ACHN (cell line): ENCODE results near the gene DDX39A.

Experiments
- DNase-seq: peaks from one replicate; pipeline ENCODE4 v3.0.0-alpha.2; 2015
- in situ Hi-C: cut with HindIII; loops from 2 replicates; pipeline ENCODE4 v1.10.0; 2017; ENCODE audit warnings: low sequenced_read_pairs, low pct_ligation_motif_present, low pct_unique_long_range_greater_than_20kb

The DDX39A gene

GRCh38 chr19:14437578-14438140 is 18.5 kb upstream of the DDX39A start:
- in situ Hi-C loops: no loop called here
- DNase-seq: no peak

- in situ Hi-C loops: no loop called here
- DNase-seq: no peak
These were observed 16.3 kb upstream of the DDX39A start for GRCh38 chr19:14435320-14436050.

- in situ Hi-C loops: no loop called here
- DNase-seq: peak; percentile 84
These were observed 15.6 kb upstream of the DDX39A start for GRCh38 chr19:14434543-14435319.

- no peak for DNase-seq
- in situ Hi-C loops: no loop called here
These were observed 14.7 kb upstream of the DDX39A start for GRCh38 chr19:14433554-14434501.

GRCh38 chr19:14432791-14433553 is 13.8 kb upstream of the DDX39A start, which contains the start of gene PKN1:
Gene PKN1, plus strand, starts transcription at chr19:14433306. Its CDS starts 216 bp downstream, at chr19:14433522.
- in situ Hi-C loops: no loop called here
- DNase-seq: peak; percentile 48

- no peak for DNase-seq
- in situ Hi-C loops: no loop called here
These were observed 11.6 kb upstream of the DDX39A start for GRCh38 chr19:14430712-14431111.

GRCh38 chr19:14428882-14429416 is 9.8 kb upstream of the DDX39A start:
- in situ Hi-C loops: no loop called here
- no peak for DNase-seq

GRCh38 chr19:14427461-14427860 is 8.3 kb upstream of the DDX39A start:
- in situ Hi-C loops: no loop called here
- no peak for DNase-seq

- DNase-seq: no peak
- in situ Hi-C loops: no loop called here
These were observed 6.6 kb upstream of the DDX39A start for GRCh38 chr19:14425696-14426138.

- peak; percentile 63 for DNase-seq
- in situ Hi-C loops: no loop called here
These were observed 360 bp downstream of the DDX39A start for GRCh38 chr19:14418856-14419105.

- DNase-seq: no peak
- in situ Hi-C loops: no loop called here
These were observed 2.3 kb downstream of the DDX39A start for GRCh38 chr19:14416817-14417231.

GRCh38 chr19:14414926-14415690 is 4.0 kb downstream of the DDX39A start:
- in situ Hi-C loops: no loop called here

GRCh38 chr19:14413693-14414181 is 5.4 kb downstream of the DDX39A start:
- DNase-seq: no peak
- in situ Hi-C loops: no loop called here

More at GRCh38 chr19:14414926-14415690, 4.0 kb downstream of the DDX39A start:
- DNase-seq: no peak

GRCh38 chr19:14412996-14413692 is 6.0 kb downstream of the DDX39A start:
- DNase-seq: no peak
- in situ Hi-C loops: no loop called here

- in situ Hi-C loops: no loop called here
- no peak for DNase-seq
These were observed 6.7 kb downstream of the DDX39A start for GRCh38 chr19:14412324-14412995.

GRCh38 chr19:14411938-14412245 is 7.2 kb downstream of the DDX39A start:
- in situ Hi-C loops: no loop called here
- no peak for DNase-seq
